Measurements from ENCODE around the gene MTR.
A peak's percentile ranks its signal among the peaks of the same experiment; 100 is the strongest.
"Not testable (repeated sequence)": the region's sequence is repeated elsewhere in the genome, so short reads cannot be mapped to it uniquely, and the experiment has no call there.

MTR gene

DNA sequence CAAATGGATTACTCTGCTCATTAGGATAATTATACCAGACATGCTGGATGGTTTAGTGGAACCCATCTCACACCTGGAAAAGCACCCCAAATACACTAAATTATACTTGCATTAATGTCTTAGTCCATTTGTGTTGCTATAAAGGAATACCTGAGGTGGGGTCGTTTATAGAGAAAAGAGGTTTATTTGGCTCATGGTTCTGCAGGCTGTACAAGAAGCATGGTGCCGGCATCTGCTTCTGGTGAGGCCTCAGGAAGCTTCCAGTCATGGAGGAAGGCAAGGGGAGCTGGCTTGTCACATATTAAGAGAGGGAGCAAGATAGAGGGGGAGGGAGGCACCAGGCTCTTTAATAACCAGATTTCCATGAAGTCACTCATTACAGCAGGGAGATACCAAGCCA lies 113.6 kb downstream of the MTR start:
- no peak for DNase-seq

DNA sequence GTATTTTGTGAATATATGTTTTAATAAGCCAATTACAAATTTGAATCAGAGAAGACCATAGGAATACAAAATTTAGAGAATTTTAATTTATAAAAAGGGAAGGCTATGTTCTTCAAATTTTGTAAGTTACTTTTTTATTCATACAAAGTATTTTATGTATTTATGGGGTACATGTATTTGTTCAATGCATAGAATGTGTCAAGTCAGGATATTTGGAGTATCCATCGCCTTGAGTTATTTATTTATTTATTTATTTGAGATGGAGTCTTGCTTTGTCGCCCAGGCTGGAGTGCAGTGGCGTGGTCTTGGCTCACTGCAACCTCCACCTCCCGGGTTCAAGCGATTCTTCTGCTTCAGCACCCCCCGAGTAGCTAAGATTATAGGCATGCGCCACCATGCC lies 116.0 kb downstream of the MTR start:
- DNase-seq, result not testable (repeated sequence)

DNA sequence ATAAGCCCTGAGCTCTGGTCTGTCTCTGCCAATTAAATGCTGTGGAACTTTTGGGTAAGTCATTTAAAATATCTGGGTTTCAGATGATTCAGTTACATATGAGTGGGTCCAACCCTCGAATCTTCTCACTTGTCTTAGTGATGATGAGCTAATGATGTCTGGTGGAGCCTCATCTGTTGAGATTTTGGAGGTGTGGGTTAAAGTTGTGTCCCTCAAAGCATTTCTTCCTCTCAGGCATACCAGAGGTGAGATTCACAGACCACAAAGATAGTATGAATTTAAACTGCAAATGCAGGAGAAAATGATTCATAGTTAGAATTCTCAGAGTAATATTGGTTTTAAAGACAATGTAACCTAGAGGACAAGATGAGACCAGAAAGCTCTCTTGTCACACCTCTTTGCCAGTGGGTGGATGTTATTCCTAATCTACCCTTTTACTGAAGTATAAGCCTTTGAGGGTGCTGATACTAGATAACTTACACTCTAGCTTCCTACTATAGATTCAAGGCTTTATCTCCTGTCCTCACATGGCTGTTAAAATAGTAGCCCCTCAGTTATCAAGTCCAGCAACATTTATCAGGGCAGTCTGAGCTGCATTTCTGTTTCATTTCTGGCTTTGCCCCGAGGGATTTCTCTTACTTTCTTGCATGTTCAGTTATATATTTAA lies 118.4 kb downstream of the MTR start:
- no peak for DNase-seq

DNA sequence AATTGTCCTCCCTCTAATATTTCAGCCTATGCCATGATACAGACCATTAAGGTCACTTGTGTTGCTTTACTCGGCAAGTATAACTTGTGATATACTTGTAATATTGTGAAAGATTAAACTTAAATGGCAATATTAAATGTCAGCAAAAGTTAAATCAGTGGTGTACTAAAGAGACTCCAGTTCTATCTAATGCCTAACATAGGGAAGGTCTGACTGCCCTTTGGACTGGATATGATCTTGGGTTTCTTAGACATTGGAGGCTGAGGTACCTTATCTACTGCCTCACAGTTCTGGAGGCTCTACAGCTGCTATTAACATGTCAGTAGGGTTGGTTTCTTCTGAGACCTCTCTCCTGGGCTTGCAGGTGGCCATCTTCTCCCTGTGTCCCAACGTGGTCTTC lies 119.3 kb downstream of the MTR start:
- DNase-seq, result no peak

DNA sequence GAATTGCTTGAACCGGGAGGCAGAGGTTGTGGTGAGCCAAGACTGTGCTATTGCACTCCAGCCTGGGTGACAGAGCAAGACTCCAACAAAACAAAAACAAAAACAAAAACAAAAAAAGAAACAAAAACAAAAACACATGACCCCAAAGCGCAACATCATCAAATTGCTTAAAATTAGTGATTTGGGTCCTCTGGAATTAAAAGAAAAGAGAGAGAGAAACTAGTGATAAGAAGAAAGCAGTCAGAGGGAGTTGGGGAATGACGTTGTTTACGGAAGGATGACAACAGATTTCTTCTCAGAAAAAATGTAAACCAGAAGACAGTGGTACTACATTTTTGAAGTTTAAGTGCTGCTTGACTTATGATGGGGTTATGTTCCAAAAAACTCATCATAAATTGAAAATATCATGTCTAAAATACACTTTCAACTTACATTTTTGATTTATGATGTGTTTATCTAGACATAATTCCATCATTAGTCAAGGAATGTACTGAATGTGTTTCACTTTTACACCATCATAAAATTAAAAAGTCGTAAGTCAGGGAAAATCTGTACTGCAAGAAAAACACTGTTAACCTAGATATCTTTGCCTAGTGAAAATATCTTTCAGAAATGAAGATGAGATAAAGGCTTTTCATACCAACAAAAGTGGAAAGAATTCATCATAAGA lies 121.2 kb downstream of the MTR start:
- DNase-seq, result no peak

DNA sequence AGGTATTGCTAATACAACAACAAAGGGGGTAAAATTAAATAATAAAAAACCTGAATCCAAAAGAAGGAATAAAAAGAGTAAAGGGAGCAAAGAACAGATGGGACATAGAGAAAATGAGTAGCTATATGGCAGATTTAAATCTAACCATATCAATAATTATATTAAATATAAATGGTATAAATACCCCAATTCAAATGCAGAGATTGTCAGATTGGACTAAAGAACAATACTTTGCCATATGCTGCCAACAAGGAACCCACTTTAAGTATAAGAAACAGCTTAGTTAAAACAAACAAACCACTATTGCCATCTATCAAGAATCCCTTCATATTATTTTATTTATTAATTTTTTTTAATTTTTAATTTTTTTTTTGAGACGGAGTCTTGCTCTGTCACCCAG lies 122.4 kb downstream of the MTR start:
- DNase-seq, result no peak

DNA sequence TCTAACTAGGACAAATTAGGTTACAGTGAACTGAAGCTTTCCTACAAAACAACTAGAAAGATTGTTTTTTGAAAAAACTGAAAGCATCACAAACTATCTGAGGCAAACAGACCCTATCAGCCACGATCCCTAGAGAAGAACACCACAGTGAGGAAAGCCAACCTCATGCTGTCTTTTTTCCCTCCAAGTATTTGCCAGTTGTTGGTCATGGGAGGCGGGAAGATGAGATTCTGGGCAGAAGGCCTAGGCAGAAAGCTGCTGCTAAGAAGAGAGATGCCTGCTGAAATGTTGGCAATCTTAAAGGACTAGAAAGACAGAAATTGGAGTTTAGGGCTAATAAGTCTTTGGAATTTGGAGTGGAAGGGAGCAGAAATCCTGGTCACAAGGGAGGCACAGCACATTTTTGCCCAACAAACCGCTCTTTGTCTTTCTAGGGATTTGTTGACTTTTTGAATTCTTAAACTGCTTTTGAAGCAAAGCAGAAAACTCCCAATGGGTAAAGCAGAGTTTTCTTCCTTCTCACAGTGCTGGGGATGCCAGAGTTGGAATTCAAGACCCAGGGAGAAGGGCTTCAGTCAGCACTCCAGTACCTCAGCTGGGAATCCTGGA lies 125.3 kb downstream of the MTR start:
- DNase-seq, result no peak

DNA sequence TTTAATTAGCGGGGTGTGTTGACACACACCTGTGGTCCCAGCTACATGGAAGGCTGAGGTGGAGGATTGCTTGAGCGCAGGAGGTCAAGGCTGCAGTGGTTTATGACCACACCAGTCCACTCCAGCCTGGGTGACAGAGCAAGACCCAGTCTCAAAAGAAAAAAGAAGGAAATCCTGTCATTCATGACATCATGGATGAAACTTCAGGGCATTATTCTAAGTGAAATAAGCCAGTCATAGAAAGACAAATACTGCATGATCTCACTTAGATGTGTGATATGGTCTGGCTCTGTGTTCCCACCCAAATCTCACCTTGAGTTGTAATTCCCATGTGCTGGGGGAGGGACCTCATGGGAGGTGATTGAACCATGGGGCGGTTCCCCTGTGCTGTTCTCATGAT lies 126.5 kb downstream of the MTR start:
- DNase-seq, result no peak

DNA sequence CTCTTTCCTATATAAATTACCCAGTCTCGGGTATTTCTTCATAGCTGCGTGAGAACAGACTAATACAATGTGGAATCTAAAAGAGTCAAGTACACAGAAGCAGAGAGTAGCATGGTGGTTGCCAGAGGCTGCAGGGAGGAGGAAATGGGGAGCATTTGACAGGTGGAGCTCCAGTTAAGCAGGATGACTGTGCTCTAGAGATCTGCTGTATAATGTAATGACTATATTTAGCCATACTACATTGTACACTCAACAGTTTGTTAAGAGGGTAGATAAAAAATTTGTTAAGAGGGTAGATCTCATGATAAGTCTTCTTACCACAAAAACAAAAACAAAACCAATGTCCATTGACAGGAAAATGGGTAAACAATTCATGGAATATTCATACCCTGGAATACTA lies 127.1 kb downstream of the MTR start:
- no peak for DNase-seq

DNA sequence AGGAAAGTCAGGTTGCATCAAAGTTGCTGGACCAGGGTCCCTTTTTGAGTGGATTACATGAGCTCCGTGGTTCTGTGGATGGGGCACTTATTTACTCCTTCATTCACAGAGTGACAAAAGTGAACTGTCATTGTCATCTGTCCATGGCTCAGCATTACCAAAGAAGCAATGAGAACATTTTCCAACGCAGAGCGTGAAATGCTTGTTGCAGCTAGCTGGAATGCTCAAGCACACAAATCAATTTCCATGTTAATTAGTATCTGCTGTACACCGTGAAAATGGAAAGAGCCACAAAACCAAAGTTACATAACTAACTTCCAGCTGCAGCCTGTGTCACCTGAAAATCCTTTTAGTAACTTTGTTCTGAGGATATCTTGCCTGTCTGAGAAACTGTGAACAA lies 130.3 kb downstream of the MTR start:
- DNase-seq, result no peak

DNA sequence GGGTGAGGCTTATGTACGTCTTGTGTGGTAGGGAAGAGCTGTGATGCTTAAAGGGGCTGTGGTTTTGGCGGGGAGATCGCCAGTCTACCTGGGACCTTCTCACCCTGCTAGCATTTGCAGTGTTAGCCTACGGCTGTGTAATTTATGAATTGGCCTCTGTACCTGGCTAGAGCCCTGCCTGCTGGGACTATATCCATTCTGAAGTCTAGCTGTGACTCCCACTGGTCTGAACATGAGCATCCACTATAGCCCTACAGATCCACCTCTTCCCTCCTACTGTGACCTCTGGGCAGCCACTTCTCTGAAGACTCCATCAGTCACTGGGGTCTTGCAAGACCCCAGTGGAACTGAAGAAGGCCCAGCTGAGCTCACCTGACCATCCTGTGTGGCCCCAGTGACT lies 135.4 kb downstream of the MTR start:
- no peak for DNase-seq

DNA sequence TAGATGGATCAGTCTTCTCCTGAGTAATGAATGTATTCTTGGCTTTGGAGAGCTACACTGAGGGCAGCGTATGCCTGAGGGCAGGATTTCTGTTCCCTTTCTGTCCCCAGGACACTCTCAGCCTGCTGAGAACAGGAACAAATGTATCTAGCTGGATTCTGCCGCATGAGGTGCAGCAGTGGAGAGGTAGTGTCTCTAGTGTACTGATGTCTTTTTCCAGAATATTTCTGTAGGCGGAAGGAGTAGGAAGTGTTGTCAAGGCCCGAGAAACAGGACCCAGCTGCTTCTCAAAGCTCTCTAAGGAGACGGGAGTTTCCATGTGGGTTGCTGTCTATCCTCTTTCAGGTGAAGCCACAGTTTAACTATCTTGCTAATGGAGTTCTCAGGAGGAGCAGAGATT lies 143.7 kb downstream of the MTR start:
- DNase-seq, result no peak

DNA sequence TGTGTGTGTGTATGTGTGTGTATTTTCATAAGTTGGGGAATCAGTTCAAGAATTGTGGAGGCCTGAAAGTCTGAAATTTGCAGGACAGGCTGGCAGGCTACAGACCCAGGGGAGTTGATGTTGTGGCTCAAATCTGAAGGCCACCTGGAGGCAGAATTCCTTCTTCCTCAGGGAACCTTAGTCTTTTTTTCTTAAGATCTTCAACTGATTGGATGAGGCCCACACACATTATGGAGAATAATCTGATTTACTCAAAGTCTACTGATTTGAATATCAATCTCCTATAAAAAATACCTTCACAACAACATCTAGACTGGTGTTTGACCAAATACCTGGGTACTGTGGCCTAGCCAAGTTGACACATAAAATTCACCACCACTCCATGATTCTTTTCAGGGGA lies 147.3 kb downstream of the MTR start:
- DNase-seq, result no peak

DNA sequence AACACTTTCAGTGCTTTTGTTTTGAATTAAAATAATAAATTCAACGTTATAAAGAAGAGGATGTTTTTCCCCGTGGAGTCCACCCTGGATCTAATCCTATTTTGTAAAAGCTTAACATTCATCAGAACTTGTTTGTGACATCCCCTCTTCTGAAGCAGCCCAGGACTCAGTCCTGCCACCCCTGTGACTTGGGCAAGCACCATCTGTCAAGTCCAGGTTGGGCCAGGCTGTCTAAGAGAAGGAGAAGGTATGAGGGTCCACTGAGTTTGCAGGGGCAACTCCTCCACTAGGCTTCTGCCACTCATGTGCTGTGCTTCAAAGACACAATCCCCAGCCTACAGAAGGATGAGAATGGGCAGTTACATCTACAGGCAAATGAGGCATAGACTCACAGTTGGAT lies 149.5 kb downstream of the MTR start:
- no peak for DNase-seq

DNA sequence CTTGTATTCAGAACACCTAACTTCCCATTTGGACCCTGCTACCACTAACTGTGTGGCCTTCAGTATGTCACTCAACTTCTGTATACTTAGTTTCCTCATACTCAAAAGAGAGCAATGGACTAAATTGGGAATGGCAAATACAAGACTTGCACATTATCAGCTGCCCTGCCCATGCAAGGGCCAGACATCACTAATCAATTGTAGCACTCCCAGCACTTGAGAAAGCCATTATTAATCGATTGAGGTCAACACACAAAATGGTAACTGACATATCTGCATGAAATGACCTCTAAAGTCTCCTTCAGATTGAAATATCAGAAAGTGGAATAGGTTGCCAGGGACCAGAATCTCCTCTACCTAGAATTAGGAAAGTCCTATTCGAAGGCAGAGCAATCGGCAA lies 149.9 kb downstream of the MTR start:
- DNase-seq, result no peak

DNA sequence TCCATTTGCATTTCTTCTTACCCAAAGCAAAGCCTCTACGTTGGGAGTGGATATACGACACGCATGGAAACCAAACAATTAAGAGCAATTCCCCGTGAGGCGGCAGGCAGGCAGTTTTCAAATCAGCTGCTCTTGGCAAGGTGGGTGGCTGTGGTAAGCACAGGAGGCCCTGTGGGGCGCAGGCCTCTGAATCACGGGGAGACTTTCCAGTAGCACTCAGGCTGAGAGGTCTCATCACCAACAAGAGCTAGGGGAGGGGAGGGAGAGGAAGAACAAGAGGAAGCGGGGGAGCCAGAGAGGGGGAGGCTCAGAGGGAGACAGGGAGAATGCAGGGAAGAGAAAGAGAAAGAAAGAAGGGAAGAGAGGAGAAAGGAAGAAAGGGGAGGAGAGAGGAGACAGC lies 152.7 kb downstream of the MTR start:
- DNase-seq, result no peak

DNA sequence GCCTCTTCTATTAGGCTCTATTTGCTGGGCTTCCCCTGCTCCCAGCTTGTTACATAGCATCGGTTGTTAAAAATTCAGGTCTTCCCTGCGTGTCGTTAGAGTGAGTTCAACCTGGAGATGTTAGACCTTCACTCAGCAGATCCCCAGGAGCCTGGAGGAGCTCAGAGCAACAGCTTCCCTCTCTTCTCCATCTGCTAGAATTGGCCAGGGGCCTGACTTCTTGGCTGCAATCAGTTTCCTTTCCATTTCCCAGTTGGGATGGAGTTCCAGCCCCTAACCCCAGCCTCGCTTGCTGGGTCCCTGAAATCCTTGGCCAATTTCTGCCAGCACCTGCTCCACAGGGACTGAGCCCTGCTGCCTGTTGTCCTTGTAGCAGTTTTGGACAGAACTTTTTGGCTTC lies 153.3 kb downstream of the MTR start:
- DNase-seq, result peak in 1 of 2 experiments; percentile 5

DNA sequence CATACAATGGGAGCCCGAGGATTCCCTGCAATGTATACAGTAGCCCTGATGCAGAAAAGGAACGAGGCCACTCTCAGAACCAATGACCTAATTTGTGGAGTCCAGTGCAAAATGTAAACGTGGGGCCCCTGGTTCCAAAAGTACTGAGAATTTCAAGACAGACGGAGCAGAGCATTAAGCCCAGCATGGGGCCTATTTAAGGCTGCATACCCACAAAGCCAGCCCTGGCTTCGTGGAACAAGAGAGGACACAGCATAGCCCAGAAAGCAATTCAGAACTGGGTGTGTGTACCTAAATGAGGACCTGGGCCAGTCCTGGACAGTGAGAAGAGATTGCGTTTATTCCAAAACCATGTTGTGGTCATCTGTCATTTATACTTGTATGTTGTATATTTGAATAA lies 153.9 kb downstream of the MTR start:
- DNase-seq, result no peak

DNA sequence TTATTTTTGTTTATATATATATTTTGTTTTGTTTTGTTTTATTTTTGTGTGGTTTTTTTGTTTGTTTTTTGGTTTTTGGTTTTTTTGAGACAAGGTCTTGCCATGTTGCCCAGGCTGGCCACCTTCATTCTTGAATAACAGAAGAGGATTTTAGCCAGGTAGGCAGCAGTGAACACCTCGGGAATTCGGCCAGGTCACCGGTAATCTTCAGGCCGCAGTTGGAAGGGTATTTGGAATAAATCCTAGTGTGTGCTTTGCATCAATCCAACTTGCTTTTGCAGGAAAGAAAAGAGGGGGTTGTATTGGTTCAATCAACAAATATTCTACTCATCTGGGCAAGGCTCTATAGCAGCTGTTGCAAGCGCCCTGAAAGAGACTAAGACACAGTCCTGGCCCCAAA lies 155.3 kb downstream of the MTR start:
- DNase-seq, result no peak

DNA sequence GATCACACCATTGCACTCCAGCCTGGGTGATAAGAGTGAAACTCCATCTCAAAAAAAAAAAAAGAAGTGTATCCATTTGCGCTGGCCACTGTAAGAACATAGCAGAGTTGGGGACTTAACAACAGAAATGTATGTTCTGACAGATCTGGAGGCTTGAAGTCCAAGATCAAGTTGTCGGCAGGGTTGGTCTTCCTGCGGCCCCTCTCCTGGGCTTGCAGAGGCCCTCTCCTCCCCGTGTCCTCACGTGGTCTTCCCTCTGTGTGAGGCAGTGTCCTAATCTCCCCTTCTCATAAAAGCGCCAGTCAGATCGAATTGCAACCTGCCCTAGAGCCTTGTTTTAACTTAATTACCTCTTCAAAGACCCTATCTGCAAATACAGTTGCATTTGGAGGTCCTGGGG lies 156.6 kb downstream of the MTR start:
- no peak for DNase-seq

DNA sequence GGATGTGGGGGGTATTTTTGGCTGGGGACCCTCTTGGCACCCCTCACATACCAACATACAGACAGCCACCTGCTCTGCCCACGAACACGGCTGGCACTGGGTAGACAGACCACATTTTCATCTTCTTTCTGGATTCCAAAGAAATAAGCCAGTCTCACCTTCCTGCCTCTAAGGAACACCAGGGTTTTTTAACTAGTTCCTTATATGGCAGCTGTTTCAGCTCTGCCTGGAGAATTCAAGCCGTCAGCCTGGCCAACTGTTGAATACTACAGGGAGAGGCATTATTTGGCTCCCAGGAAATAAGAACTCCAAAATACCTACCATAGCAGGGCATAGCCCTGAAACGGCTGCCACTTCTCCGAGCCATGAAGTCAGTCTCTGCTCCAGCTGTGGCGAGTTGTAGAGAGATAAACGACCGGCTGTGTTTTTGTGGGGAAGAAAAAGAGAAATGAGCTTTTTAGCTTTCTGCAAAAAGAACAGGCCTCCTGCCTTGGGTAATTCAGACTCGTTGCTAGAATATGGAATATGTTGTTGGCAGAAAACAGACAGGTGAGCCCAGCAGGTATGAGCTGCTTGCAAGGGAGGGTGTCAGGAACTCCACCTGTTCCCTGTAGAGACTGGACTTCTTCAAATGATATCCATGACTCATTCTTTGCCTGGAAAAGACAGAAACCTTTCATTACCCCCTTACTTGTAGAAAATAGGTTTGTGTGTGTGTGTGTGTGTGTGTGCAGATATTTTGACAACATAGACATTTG lies 157.3 kb downstream of the MTR start:
- no peak for DNase-seq

DNA sequence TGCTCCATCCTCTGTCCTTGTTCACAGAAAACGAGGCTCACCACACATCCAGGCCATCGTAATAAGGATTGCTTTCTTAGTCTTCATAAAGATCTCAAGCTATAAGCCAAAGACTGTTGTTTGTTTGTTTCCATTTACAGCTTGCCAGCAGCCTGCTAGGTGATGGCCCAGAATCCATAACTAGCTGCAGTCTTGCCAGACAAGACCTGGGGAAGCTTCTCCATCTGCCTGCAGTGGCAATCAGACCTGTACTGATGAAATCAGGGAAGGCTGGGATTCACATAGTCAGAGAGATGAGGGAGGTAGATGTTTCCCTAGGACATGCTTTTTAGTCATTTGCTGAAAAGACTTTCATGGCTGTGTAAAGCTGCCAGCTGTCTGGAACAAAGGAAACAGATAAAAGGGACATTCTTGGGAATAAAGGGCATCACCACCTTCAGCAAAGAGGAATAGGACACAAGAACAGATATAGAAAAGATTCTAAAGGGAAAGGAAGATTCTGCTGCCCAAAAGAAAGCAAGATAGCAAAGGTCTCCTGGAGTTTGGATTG lies 158.1 kb downstream of the MTR start:
- no peak for DNase-seq

Measured in NCI-H446 (cell line).